H1 (cell line): ENCODE measurements around the gene RND3. TPM values are rescaled to one million over a fixed set of nuclear protein-coding genes. Genes with fewer than 3 reads are reported as not detected.

Experiments
- CTCF ChIA-PET: fragments of 300-600 bp; sonication (Branson Sonifier 250); formaldehyde crosslinking; loops from one replicate; lab custom pipeline; 2021; ENCODE audit not compliant: partially characterized antibody; lab: Charles Lee
- POLR2A ChIA-PET: fragments of 300-600 bp; sonication (Branson Sonifier 250); formaldehyde crosslinking; loops from one replicate; lab custom pipeline; 2021; ENCODE audit warnings: inconsistent platforms; ENCODE audit not compliant: partially characterized antibody; lab: Charles Lee
- DNase-seq, 2 experiments: peaks; one replicate each; pipeline versions ENCODE4 v3.0.0 to v3.0.0-alpha.2; 2010 to 2022; ENCODE audit warnings: low spot score in 2 of 2, low read depth in 1 of 2, mixed read lengths in 1 of 2
- FAIRE-seq: peaks from 2 replicates; lab custom pipeline; 2011; peaks lifted over from hg19 to GRCh38; lab: Jason Lieb, UNC
- H2AFZ ChIP-seq: 2 replicates; pipeline ENCODE4 v1.8.1; 2012; ENCODE audit warnings: low read length, inconsistent platforms
- H2AK5ac ChIP-seq: 2 replicates; pipeline ENCODE4 v1.6.1; 2013; ENCODE audit warnings: low read depth, low read length
- H2BK120ac ChIP-seq: replicated peaks from 2 replicates; pipeline ENCODE3; 2013; ENCODE audit warnings: low read depth, low read length, inconsistent platforms
- H2BK12ac ChIP-seq: 2 replicates; pipeline ENCODE4 v1.6.1; 2013; ENCODE audit warnings: low read depth, low read length
- H2BK15ac ChIP-seq: 2 replicates; pipeline ENCODE4 v1.6.1; 2013; ENCODE audit warnings: low read length
- H2BK20ac ChIP-seq: 2 replicates; pipeline ENCODE4 v1.6.1; 2013; ENCODE audit warnings: low read length
- H2BK5ac ChIP-seq: 2 replicates; pipeline ENCODE4 v1.6.1; 2013; ENCODE audit warnings: low read depth, low read length
- H3K14ac ChIP-seq: 2 replicates; pipeline ENCODE4 v1.6.1; 2013; ENCODE audit warnings: inconsistent platforms; ENCODE audit not compliant: insufficient read length
- H3K18ac ChIP-seq: 2 replicates; pipeline ENCODE4 v1.6.1; 2013; ENCODE audit warnings: low read length; ENCODE audit errors: extremely low read depth
- H3K23ac ChIP-seq: 2 replicates; pipeline ENCODE4 v1.6.1; 2013; ENCODE audit warnings: inconsistent platforms; ENCODE audit not compliant: insufficient read length
- H3K23me2 ChIP-seq: 2 replicates; pipeline ENCODE4 v1.6.1; 2013; ENCODE audit warnings: low read depth, low read length
- H3K27ac ChIP-seq: 2 replicates; pipeline ENCODE4 v1.6.1; 2011; ENCODE audit warnings: low read depth, low read length, inconsistent platforms
- H3K27me3 ChIP-seq, 4 experiments: replicated peaks in 1 of 4; 1 replicate in 1 of 4; 2 replicates in 3 of 4; pipeline versions ENCODE4 v1.6.1 to v1.8.1; 2011 to 2013; ENCODE audit warnings: low read length in 3 of 4, mild to moderate bottlenecking in 3 of 4, inconsistent platforms in 2 of 4, mixed read lengths in 2 of 4, moderate library complexity in 1 of 4; ENCODE audit not compliant: control insufficient read depth in 3 of 4, insufficient read depth in 3 of 4; ENCODE audit errors: extremely low read depth in 1 of 4
- H3K36me3 ChIP-seq, 4 experiments: 2 replicates each; pipeline versions ENCODE4 v1.6.1 to v1.8.1; 2011 to 2013; ENCODE audit warnings: mild to moderate bottlenecking in 4 of 4, low read length in 3 of 4, moderate library complexity in 2 of 4, control low read depth in 1 of 4, inconsistent platforms in 1 of 4; ENCODE audit not compliant: insufficient read depth in 4 of 4, control insufficient read depth in 2 of 4
- H3K4ac ChIP-seq: replicated peaks from 2 replicates; pipeline ENCODE3; 2013; ENCODE audit warnings: low read length, low read depth, mixed read lengths, inconsistent platforms; ENCODE audit not compliant: insufficient read length
- H3K4me1 ChIP-seq, 4 experiments: replicated peaks in 1 of 4; 1 replicate in 1 of 4; 2 replicates in 3 of 4; pipeline versions ENCODE4 v1.6.1 to v1.8.1; 2011 to 2013; ENCODE audit warnings: low read length in 3 of 4, inconsistent platforms in 2 of 4, mixed read lengths in 1 of 4; ENCODE audit not compliant: insufficient read depth in 4 of 4, control insufficient read depth in 3 of 4
- H3K4me2 ChIP-seq, 2 experiments: 2 replicates each; pipeline versions ENCODE4 v1.6.1 to v1.8.1; 2011 to 2013; ENCODE audit warnings: low read depth in 2 of 2, low read length in 2 of 2, control low read depth in 1 of 2, inconsistent platforms in 1 of 2, mild to moderate bottlenecking in 1 of 2; ENCODE audit not compliant: insufficient read depth in 1 of 2
- H3K4me3 ChIP-seq, 4 experiments: fragments of 200-600, 300-600 bp in 1 of 4; sonication (generic), shearing (Covaris generic), sonication (Bioruptor Twin) in 1 of 4; 2 replicates each; pipeline versions ENCODE4 v1.5.1 to v1.8.1; 2011 to 2016; ENCODE audit warnings: low read length in 4 of 4, low read depth in 3 of 4, control low read depth in 2 of 4, inconsistent platforms in 2 of 4, mild to moderate bottlenecking in 2 of 4, mixed read lengths in 1 of 4, moderate library complexity in 1 of 4; ENCODE audit not compliant: insufficient read depth in 2 of 4; ENCODE audit errors: extremely low read depth in 1 of 4
- H3K56ac ChIP-seq: replicated peaks from 2 replicates; pipeline ENCODE3; 2013; ENCODE audit warnings: low read depth, mild to moderate bottlenecking, mixed read lengths, low read length, inconsistent platforms; ENCODE audit not compliant: insufficient read length
- H3K79me1 ChIP-seq: 2 replicates; pipeline ENCODE4 v1.6.1; 2013; ENCODE audit warnings: low read depth, low read length, control low read depth
- H3K79me2 ChIP-seq, 2 experiments: 2 replicates each; pipeline versions ENCODE4 v1.6.1 to v1.8.1; 2012 to 2013; ENCODE audit warnings: low read length in 2 of 2, mild to moderate bottlenecking in 2 of 2, inconsistent platforms in 1 of 2; ENCODE audit not compliant: insufficient read depth in 2 of 2, control insufficient read depth in 1 of 2
- H3K9ac ChIP-seq, 4 experiments: replicated peaks in 1 of 4; 1 replicate in 1 of 4; 2 replicates in 3 of 4; pipeline versions ENCODE4 v1.6.1 to v1.8.1; 2011 to 2013; ENCODE audit warnings: low read depth in 3 of 4, low read length in 3 of 4, control low read depth in 2 of 4, mild to moderate bottlenecking in 2 of 4, moderate library complexity in 2 of 4, inconsistent platforms in 1 of 4; ENCODE audit errors: extremely low read depth in 1 of 4
- H3K9me3 ChIP-seq, 2 experiments: 2 replicates each; pipeline versions ENCODE4 v1.6.1 to v1.8.1; 2012 to 2013; ENCODE audit warnings: mild to moderate bottlenecking in 2 of 2, moderate library complexity in 2 of 2, control low read depth in 1 of 2, inconsistent platforms in 1 of 2, low read depth in 1 of 2, low read length in 1 of 2, mixed read lengths in 1 of 2; ENCODE audit not compliant: insufficient read depth in 2 of 2
- H4K20me1 ChIP-seq, 2 experiments: replicated peaks in 1 of 2; 2 replicates each; pipeline versions ENCODE3 to v1.8.1; 2011 to 2013; ENCODE audit warnings: inconsistent platforms in 2 of 2, low read length in 2 of 2, mild to moderate bottlenecking in 1 of 2; ENCODE audit not compliant: insufficient read depth in 2 of 2, control insufficient read depth in 1 of 2
- H4K5ac ChIP-seq: 2 replicates; pipeline ENCODE4 v1.6.1; 2013; ENCODE audit warnings: low read length, low read depth, mixed read lengths, inconsistent platforms; ENCODE audit not compliant: insufficient read length
- H4K8ac ChIP-seq: 2 replicates; pipeline ENCODE4 v1.8.0; 2013; ENCODE audit warnings: mild to moderate bottlenecking, moderate library complexity, low read length, inconsistent platforms; ENCODE audit not compliant: insufficient read depth; ENCODE audit errors: extremely low read depth
- H4K91ac ChIP-seq: replicated peaks from 2 replicates; pipeline ENCODE3; 2013; ENCODE audit warnings: low read length, mixed read lengths, inconsistent platforms; ENCODE audit not compliant: insufficient read length
- GTF2F1 ChIP-seq: IDR thresholded peaks from 2 replicates; pipeline ENCODE4 v1.6.1; 2012; ENCODE audit warnings: low read depth, low read length, improper control_type of control experiment, borderline replicate concordance
- KDM1A ChIP-seq: fragments of 200-600, 300-600 bp; sonication (generic); IDR thresholded peaks from 2 replicates; pipeline ENCODE4 v1.7.1; 2016; ENCODE audit warnings: mild to moderate bottlenecking, low read length, borderline replicate concordance
- KDM5A ChIP-seq: fragments of 200-600 bp; IDR thresholded peaks from 2 replicates; pipeline ENCODE4 v1.7.1; 2012; ENCODE audit warnings: mild to moderate bottlenecking, low read length, inconsistent platforms, mixed read lengths
- NRF1 ChIP-seq: IDR thresholded peaks from 2 replicates; pipeline ENCODE4 v1.6.1; 2011; ENCODE audit warnings: mild to moderate bottlenecking, low read depth, low read length, improper control_type of control experiment
- PHF8 ChIP-seq: fragments of 200-600 bp; sonication (generic); conservative IDR thresholded peaks from 2 replicates; pipeline ENCODE4 v1.7.1; 2012; ENCODE audit warnings: low read depth, mild to moderate bottlenecking, inconsistent platforms, low read length, moderate library complexity
- POLR2AphosphoS5 ChIP-seq: IDR thresholded peaks from 2 replicates; pipeline ENCODE4 v1.6.1; 2011; ENCODE audit warnings: low read depth, low read length
- RNF2 ChIP-seq: fragments of 200-900, 300-1000 bp; sonication (generic); IDR thresholded peaks from 2 replicates; pipeline ENCODE4 v1.7.1; 2016; ENCODE audit warnings: borderline replicate concordance, low read depth, mild to moderate bottlenecking, antibody characterized with exemption, low read length; ENCODE audit not compliant: poor library complexity, severe bottlenecking; ENCODE audit errors: missing control alignments
- RXRA ChIP-seq: IDR thresholded peaks from 2 replicates; pipeline ENCODE4 v1.6.1; 2011; ENCODE audit warnings: low read depth, mild to moderate bottlenecking, low read length, moderate library complexity; ENCODE audit not compliant: insufficient read depth
- WGBS, 2 experiments: shearing (Covaris generic) in 1 of 2; methylation state at CpG; one replicate each; pipeline versions ENCODE4 v1.1.6 to v1.1.7; 2013 to 2015; ENCODE audit warnings: low lambda C conversion rate in 2 of 2, mixed read lengths in 2 of 2, inconsistent platforms in 1 of 2, low coverage in 1 of 2, missing lambda C conversion rate in 1 of 2; ENCODE audit not compliant: insufficient replicate concordance in 2 of 2, insufficient coverage in 1 of 2, insufficient read length in 1 of 2; ENCODE audit errors: extremely low coverage in 1 of 2, missing lambda C conversion rate in 1 of 2; 5-methylcytosine and 5-hydroxymethylcytosine counted together
- polyA plus RNA-seq, 7 experiments: library from polyadenylated mRNA; depleted of rRNA in 3 of 7; stranded (reverse) in 5 of 7; unstranded in 2 of 7; fragments of >200 nt in 5 of 7; fragments of 200-250 nt in 2 of 7; gene quantifications; 1 replicate in 5 of 7; 2 replicates in 1 of 7; 4 replicates in 1 of 7; pipeline versions ENCODE4 v1.2.1 to v1.2.3, GENCODE V29; 2011 to 2013; ENCODE audit warnings: missing spikeins in 2 of 7, mixed read lengths in 2 of 7
- total RNA-seq: library from RNA; stranded (reverse); fragmentation: NEBNext Ultra II Directional; extraction: Animal tissue kit (Norgen Biotek cat#: 25700); gene quantifications from 2 replicates; pipeline ENCODE4 v1.2.1, GENCODE V29; 2021
- TF ChIP-seq, protein P1 (sequence below): IDR thresholded peaks from 2 replicates; pipeline ENCODE4 v1.6.1; 2012; ENCODE audit warnings: inconsistent platforms
- TF ChIP-seq, protein P2 (sequence below): IDR thresholded peaks from 2 replicates; pipeline ENCODE4 v1.6.1; 2012; ENCODE audit warnings: inconsistent platforms
- TF ChIP-seq, protein P3 (sequence below): IDR thresholded peaks from 2 replicates; pipeline ENCODE4 v1.6.1; 2012; ENCODE audit warnings: low read length, inconsistent platforms

RND3 gene
- total and polyA plus RNA-seq, 2 of the 8 experiments (the other 6 are each of a cell fraction or from before 2014, with no cell fraction given) = 12.2 to 25.6 TPM

DNA sequence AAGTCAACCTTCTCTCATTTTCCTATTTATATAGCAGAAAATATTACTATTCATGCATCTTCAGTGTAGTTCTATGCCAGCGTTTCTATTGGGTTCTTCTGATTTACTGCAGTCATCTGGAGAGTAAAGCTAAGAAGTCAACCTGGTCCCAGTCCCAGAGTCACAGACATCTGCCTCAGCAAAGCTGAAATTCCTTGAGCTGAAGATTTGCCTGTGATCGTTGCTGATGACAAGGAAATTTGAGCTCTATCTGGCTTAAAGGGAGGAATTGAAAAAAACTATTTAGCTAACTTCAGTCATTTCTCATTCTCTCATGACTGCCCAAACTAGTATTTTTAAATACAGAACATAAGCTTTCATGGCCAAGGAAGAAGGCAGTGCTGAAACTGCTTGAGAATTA lies 45.7 kb downstream of the RND3 start:
- H3K79me2 ChIP-seq = no peaks in the 10 kb centered on the region
- H3K23ac ChIP-seq = no peak overlapping the region
- no peak overlapping the region for H3K4ac ChIP-seq
- H3K4me3 ChIP-seq = no peak overlapping the region
- H2BK20ac ChIP-seq = no peak overlapping the region
- no peak overlapping the region for H4K5ac ChIP-seq
- POLR2A ChIA-PET = no interaction called here
- no peaks in the 10 kb centered on the region for H4K20me1 ChIP-seq
- H3K9ac ChIP-seq = no peak overlapping the region
- H2AK5ac ChIP-seq = no peak overlapping the region
- no peak overlapping the region for H4K91ac ChIP-seq
- no peaks in the 10 kb centered on the region for H3K4me1 ChIP-seq
- WGBS, 2 experiments = 83% methylated on average over 2 of the region's 2 CpGs; no CpG with 5 or more reads in 1 of the 2 experiments
- no peak overlapping the region for H2AFZ ChIP-seq
- H3K18ac ChIP-seq = no peak overlapping the region
- no peak overlapping the region for H3K14ac ChIP-seq
- no peak overlapping the region for H2BK120ac ChIP-seq
- H3K9me3 ChIP-seq = no peaks in the 10 kb centered on the region
- no peaks in the 10 kb centered on the region for H3K79me1 ChIP-seq
- DNase-seq (no peak), FAIRE-seq (no peak)
- no peak overlapping the region for H3K56ac ChIP-seq
- H3K23me2 ChIP-seq = no peaks in the 10 kb centered on the region; the same call in 1 of the 2 replicates
- no peak overlapping the region for H2BK12ac ChIP-seq
- no peak overlapping the region for H3K27ac ChIP-seq
- no peak overlapping the region for H4K8ac ChIP-seq
- H2BK15ac ChIP-seq = no peak overlapping the region
- no peak overlapping the region for H2BK5ac ChIP-seq
- H3K36me3 ChIP-seq = no peaks in the 10 kb centered on the region
- no peaks in the 10 kb centered on the region for H3K27me3 ChIP-seq
- CTCF ChIA-PET = interaction anchor here (0.5 to 1.7 kb wide), 3 partner anchors 16 to 29 kb away, joined by 3 to 6 read pairs (median 3); no protein-coding TSS in a partner anchor
- no peak overlapping the region for H3K4me2 ChIP-seq
- TF ChIP-seq, protein P1, sequence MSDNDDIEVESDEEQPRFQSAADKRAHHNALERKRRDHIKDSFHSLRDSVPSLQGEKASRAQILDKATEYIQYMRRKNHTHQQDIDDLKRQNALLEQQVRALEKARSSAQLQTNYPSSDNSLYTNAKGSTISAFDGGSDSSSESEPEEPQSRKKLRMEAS = no peak
- TF ChIP-seq POLR2AphosphoS5 = no peak
- no peak for TF ChIP-seq RNF2
- TF ChIP-seq KDM1A = no peak
- TF ChIP-seq, protein P2, sequence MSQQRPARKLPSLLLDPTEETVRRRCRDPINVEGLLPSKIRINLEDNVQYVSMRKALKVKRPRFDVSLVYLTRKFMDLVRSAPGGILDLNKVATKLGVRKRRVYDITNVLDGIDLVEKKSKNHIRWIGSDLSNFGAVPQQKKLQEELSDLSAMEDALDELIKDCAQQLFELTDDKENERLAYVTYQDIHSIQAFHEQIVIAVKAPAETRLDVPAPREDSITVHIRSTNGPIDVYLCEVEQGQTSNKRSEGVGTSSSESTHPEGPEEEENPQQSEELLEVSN = no peak
- no peak for TF ChIP-seq KDM5A
- TF ChIP-seq NRF1 = no peak
- TF ChIP-seq PHF8 = no peak
- TF ChIP-seq, protein P3, sequence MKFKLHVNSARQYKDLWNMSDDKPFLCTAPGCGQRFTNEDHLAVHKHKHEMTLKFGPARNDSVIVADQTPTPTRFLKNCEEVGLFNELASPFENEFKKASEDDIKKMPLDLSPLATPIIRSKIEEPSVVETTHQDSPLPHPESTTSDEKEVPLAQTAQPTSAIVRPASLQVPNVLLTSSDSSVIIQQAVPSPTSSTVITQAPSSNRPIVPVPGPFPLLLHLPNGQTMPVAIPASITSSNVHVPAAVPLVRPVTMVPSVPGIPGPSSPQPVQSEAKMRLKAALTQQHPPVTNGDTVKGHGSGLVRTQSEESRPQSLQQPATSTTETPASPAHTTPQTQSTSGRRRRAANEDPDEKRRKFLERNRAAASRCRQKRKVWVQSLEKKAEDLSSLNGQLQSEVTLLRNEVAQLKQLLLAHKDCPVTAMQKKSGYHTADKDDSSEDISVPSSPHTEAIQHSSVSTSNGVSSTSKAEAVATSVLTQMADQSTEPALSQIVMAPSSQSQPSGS = no peak
- TF ChIP-seq GTF2F1 = no peak
- no peak for TF ChIP-seq RXRA
